OCI-LY3 (cell line): Measurements from ENCODE around the gene DTNBP1.

ENCODE experiments used
- H2AFZ ChIP-seq: fragments of 200-600, 300-600 bp; shearing (Covaris generic); 2 replicates; pipeline ENCODE4 v1.6.0; 2014; ENCODE audit warnings: antibody characterized with exemption, low read depth, low read length
- H3K27ac ChIP-seq: fragments of 200-600, 300-600 bp; sonication (generic); 2 replicates; pipeline ENCODE4 v1.5.1; 2014; ENCODE audit warnings: mild to moderate bottlenecking, low read length, moderate library complexity, mixed read lengths
- H3K27me3 ChIP-seq: fragments of 200-600, 300-600 bp; sonication (generic); 2 replicates; pipeline ENCODE4 v1.6.1; 2014; ENCODE audit warnings: low read depth, low read length, mixed read lengths
- H3K36me3 ChIP-seq: fragments of 200-600, 300-600 bp; sonication (generic); replicated peaks from 2 replicates; pipeline ENCODE3; 2014; ENCODE audit warnings: low read depth, low read length, mixed read lengths
- H3K4me1 ChIP-seq: fragments of 300-600, 200-600 bp; sonication (generic); 2 replicates; pipeline ENCODE4 v1.6.1; 2014; ENCODE audit warnings: low read length, mixed read lengths
- H3K4me2 ChIP-seq: fragments of 200-600, 300-600 bp; sonication (generic); 2 replicates; pipeline ENCODE4 v1.6.1; 2014; ENCODE audit warnings: low read length, mixed read lengths
- H3K4me3 ChIP-seq: fragments of 300-600, 200-600 bp; sonication (generic); 2 replicates; pipeline ENCODE4 v1.5.1; 2014; ENCODE audit warnings: antibody characterized with exemption, mild to moderate bottlenecking, low read length, moderate library complexity
- H3K79me2 ChIP-seq: fragments of 300-600, 200-600 bp; shearing (Covaris generic); 2 replicates; pipeline ENCODE4 v1.6.1; 2014; ENCODE audit warnings: mild to moderate bottlenecking, low read length, mixed read lengths
- H3K9ac ChIP-seq: fragments of 300-600, 200-600 bp; shearing (Covaris generic); 2 replicates; pipeline ENCODE4 v1.6.0; 2014; ENCODE audit warnings: mild to moderate bottlenecking, low read length, moderate library complexity
- H3K9me3 ChIP-seq: fragments of 200-600, 300-600 bp; shearing (Covaris generic); 2 replicates; pipeline ENCODE4 v1.6.1; 2014; ENCODE audit warnings: low read length, mixed read lengths; ENCODE audit not compliant: insufficient read depth
- H4K20me1 ChIP-seq: fragments of 200-600, 300-600 bp; sonication (generic); 2 replicates; pipeline ENCODE4 v1.6.1; 2016; ENCODE audit warnings: low read length, mixed read lengths; ENCODE audit not compliant: insufficient read depth
- CTCF ChIP-seq: fragments of 200-600, 300-600 bp; sonication (generic); IDR thresholded peaks from 2 replicates; pipeline ENCODE4 v1.5.1; 2014; ENCODE audit warnings: antibody characterized with exemption, low read length, low read depth
- EZH2phosphoT487 ChIP-seq: fragments of 200-600 bp; shearing (Covaris generic); IDR thresholded peaks from 2 replicates; pipeline ENCODE4 v1.6.1; 2018; ENCODE audit warnings: antibody characterized with exemption, mixed run types, low read depth

Gene DTNBP1

GRCh38 chr6:15554728-15555100, 108.1 kb downstream of the DTNBP1 start:
- Histone ChIP-seq H3K27ac (no peak overlapping the region), H2AFZ (no peak overlapping the region), H3K36me3 (no peaks in the 10 kb centered on the region), H3K79me2 (no peaks in the 10 kb centered on the region), H3K4me2 (no peak overlapping the region), H3K9ac (no peak overlapping the region), H3K4me1 (peaks cover 2% of the 10 kb centered on the region), H3K9me3 (no peaks in the 10 kb centered on the region), H4K20me1 (no peaks in the 10 kb centered on the region), H3K4me3 (no peak overlapping the region), H3K27me3 (no peaks in the 10 kb centered on the region)
- TF ChIP-seq CTCF (no peak), EZH2phosphoT487 (no peak)

GRCh38 chr6:15553736-15554294, 109.0 kb downstream of the DTNBP1 start:
- Histone ChIP-seq H3K27me3 (no peaks in the 10 kb centered on the region), H3K9me3 (no peaks in the 10 kb centered on the region), H3K79me2 (no peaks in the 10 kb centered on the region), H4K20me1 (no peaks in the 10 kb centered on the region), H3K4me2 (no peak overlapping the region), H3K4me3 (no peak overlapping the region), H3K36me3 (no peaks in the 10 kb centered on the region), H3K4me1 (peaks cover 6% of the 10 kb centered on the region), H2AFZ (no peak overlapping the region), H3K9ac (no peak overlapping the region), H3K27ac (no peak overlapping the region)
- TF ChIP-seq EZH2phosphoT487 (no peak), CTCF (no peak)

- Histone ChIP-seq H3K9me3 (no peaks in the 10 kb centered on the region), H3K27ac (no peak overlapping the region), H4K20me1 (no peaks in the 10 kb centered on the region), H3K4me3 (no peak overlapping the region), H3K79me2 (no peaks in the 10 kb centered on the region), H3K36me3 (no peaks in the 10 kb centered on the region), H2AFZ (no peak overlapping the region), H3K27me3 (no peaks in the 10 kb centered on the region), H3K4me2 (no peak overlapping the region), H3K4me1 (peaks cover 6% of the 10 kb centered on the region), H3K9ac (no peak overlapping the region)
- TF ChIP-seq EZH2phosphoT487, result no peak
- TF ChIP-seq CTCF, result no peak
Observed at GRCh38 chr6:15553031-15553430, 109.8 kb downstream of the DTNBP1 start.

- H3K4me2 ChIP-seq, result no peak overlapping the region
- TF ChIP-seq CTCF (no peak), EZH2phosphoT487 (no peak)
- H3K36me3 ChIP-seq, result no peaks in the 10 kb centered on the region
- no peaks in the 10 kb centered on the region for H3K27me3 ChIP-seq
- H2AFZ ChIP-seq, result no peak overlapping the region
- no peaks in the 10 kb centered on the region for H3K9me3 ChIP-seq
- peaks cover 6% of the 10 kb centered on the region for H3K4me1 ChIP-seq
- no peak overlapping the region for H3K4me3 ChIP-seq
- H3K79me2 ChIP-seq, result no peaks in the 10 kb centered on the region
- H3K27ac ChIP-seq, result no peak overlapping the region
- H4K20me1 ChIP-seq, result no peaks in the 10 kb centered on the region
- no peak overlapping the region for H3K9ac ChIP-seq
Observed at GRCh38 chr6:15551798-15552197, 111.0 kb downstream of the DTNBP1 start.
